ENCODE data around the gene EPHB2. TPM values are rescaled to one million over a fixed set of nuclear protein-coding genes. Genes with fewer than 3 reads are reported as not detected.

EPHB2 gene
- total RNA-seq, 1 experiment from 2014 or later = 18.5 TPM

GRCh38 chr1:22774833-22775182, 64.2 kb downstream of the EPHB2 start:
- POLR2A ChIA-PET = interaction anchor here (0.5 kb wide), 1 partner anchor 123 kb away, joined by 4 read pairs; no protein-coding TSS in a partner anchor
- ATAC-seq (no peak), DNase-seq (ENCODE audit: low spot score) (no peak)
- Mint-ChIP-seq H3K4me3 (no peak overlapping the region), H3K9me3 (no peaks in the 10 kb centered on the region), H3K27ac (no peak overlapping the region), H3K27me3 (ENCODE audit: low read depth) (no peaks in the 10 kb centered on the region), H3K4me1 (peaks cover 12% of the 10 kb centered on the region), H3K36me3 (no peaks in the 10 kb centered on the region)
- TF ChIP-seq ZNF263 (CRISPR knock-in tag; IDR thresholded peaks at IDR 0.05; ENCODE audit: low read depth) (no peak), FOXP1 (CRISPR knock-in tag; IDR thresholded peaks at IDR 0.05; ENCODE audit: borderline replicate concordance) (no peak), ATF2 (CRISPR knock-in tag; IDR thresholded peaks at IDR 0.05; ENCODE audit: borderline replicate concordance, low read depth) (no peak), CREM (CRISPR knock-in tag; IDR thresholded peaks at IDR 0.05) (no peak), SP1 (CRISPR knock-in tag; conservative IDR thresholded peaks at IDR 0.05) (no peak), CREB1 (CRISPR knock-in tag; IDR thresholded peaks at IDR 0.05) (no peak), NFYB (CRISPR knock-in tag; conservative IDR thresholded peaks at IDR 0.05; ENCODE audit: low read depth) (no peak), ESRRA (CRISPR knock-in tag; IDR thresholded peaks at IDR 0.05; ENCODE audit: borderline replicate concordance) (no peak), EMX1 (CRISPR knock-in tag; IDR thresholded peaks at IDR 0.05) (no peak), NFE2L1 (CRISPR knock-in tag; IDR thresholded peaks at IDR 0.05) (no peak), AR (CRISPR knock-in tag; IDR thresholded peaks at IDR 0.05) (no peak), ZBTB43 (CRISPR knock-in tag; IDR thresholded peaks at IDR 0.05) (no peak), MYBL2 (CRISPR knock-in tag; IDR thresholded peaks at IDR 0.05) (no peak), GABPB1 (CRISPR knock-in tag; IDR thresholded peaks at IDR 0.05) (no peak), TEAD1 (CRISPR knock-in tag; IDR thresholded peaks at IDR 0.05) (no peak), PREB (CRISPR knock-in tag; IDR thresholded peaks at IDR 0.05; ENCODE audit: borderline replicate concordance) (no peak), HMGA2 (CRISPR knock-in tag; IDR thresholded peaks at IDR 0.05) (no peak), ELF4 (CRISPR knock-in tag; IDR thresholded peaks at IDR 0.05; ENCODE audit: low read depth) (no peak), ZNF317 (CRISPR knock-in tag; IDR thresholded peaks at IDR 0.05; ENCODE audit: borderline replicate concordance, low read depth) (no peak), IRF1 (CRISPR knock-in tag; IDR thresholded peaks at IDR 0.05) (no peak)
- CTCF ChIA-PET = interaction anchor here (1.2 kb wide), 1 partner anchor 70 kb away, joined by 3 read pairs; no protein-coding TSS in a partner anchor

- no peak for DNase-seq (ENCODE audit: low spot score)
- H3K4me1 Mint-ChIP-seq = peaks cover 7% of the 10 kb centered on the region
- TF ChIP-seq RELA (CRISPR knock-in tag; IDR thresholded peaks at IDR 0.05; ENCODE audit: borderline replicate concordance) (no peak), FOXP4 (CRISPR knock-in tag; IDR thresholded peaks at IDR 0.05) (no peak), MAX (CRISPR knock-in tag; IDR thresholded peaks at IDR 0.05) (no peak), STAT6 (CRISPR knock-in tag; conservative IDR thresholded peaks at IDR 0.05; ENCODE audit: low read depth) (no peak), ZNF423 (CRISPR knock-in tag; IDR thresholded peaks at IDR 0.05) (no peak), CREM (CRISPR knock-in tag; IDR thresholded peaks at IDR 0.05) (no peak)
Measured at GRCh38 chr1:22775478-22775877, 64.8 kb downstream of the EPHB2 start.

More at GRCh38 chr1:22775478-22775877, 64.8 kb downstream of the EPHB2 start:
- no peaks in the 10 kb centered on the region for H3K9me3 Mint-ChIP-seq
- ChIA-PET POLR2A (no interaction called here), CTCF (no interaction called here)
- no peaks in the 10 kb centered on the region for H3K36me3 Mint-ChIP-seq
- no peaks in the 10 kb centered on the region for H3K27me3 Mint-ChIP-seq (ENCODE audit: low read depth)
- H3K27ac Mint-ChIP-seq = no peak overlapping the region
- no peak overlapping the region for H3K4me3 Mint-ChIP-seq
- no peak for ATAC-seq
